Stimulated activated CD4-positive, alpha-beta T cell treated with anti-CD3 and anti-CD28 coated beads, Interleukin-12 subunit alpha, Interleukin-12 subunit beta, amount 100 ng/mL, for 24 hours (primary cell): ENCODE data around the gene MUSTN1.

Experiments
- DNase-seq, 2 experiments: peaks; one replicate each; pipeline ENCODE4 v3.0.0-alpha.2; 2020; ENCODE audit warnings: low read depth in 2 of 2

MUSTN1 gene

GRCh38 chr3:52805270-52806039 is 29.4 kb downstream of the MUSTN1 start:
- DNase-seq = no peak

GRCh38 chr3:52801839-52802238 is 33.0 kb downstream of the MUSTN1 start:
- no peak for DNase-seq

GRCh38 chr3:52800079-52800478 is 34.7 kb downstream of the MUSTN1 start:
- no peak for DNase-seq

- DNase-seq = no peak
Measured at GRCh38 chr3:52798978-52799476, 35.8 kb downstream of the MUSTN1 start.

- DNase-seq = no peak
Measured at GRCh38 chr3:52798376-52798977, 36.3 kb downstream of the MUSTN1 start.

- no peak for DNase-seq
Measured at GRCh38 chr3:52796411-52796810, 38.4 kb downstream of the MUSTN1 start.

- DNase-seq = no peak
Measured at GRCh38 chr3:52795298-52795900, 39.4 kb downstream of the MUSTN1 start.

- DNase-seq = no peak
Measured at GRCh38 chr3:52794612-52795099, 40.2 kb downstream of the MUSTN1 start, which contains the start of gene ITIH3. TSS of gene ITIH3 (plus strand) at chr3:52794796. CDS start at chr3:52794804, 8 bp downstream.

- DNase-seq = no peak
Measured at GRCh38 chr3:52793702-52794611, 40.9 kb downstream of the MUSTN1 start.

- DNase-seq = no peak
Measured at GRCh38 chr3:52792961-52793695, 41.7 kb downstream of the MUSTN1 start.

- no peak for DNase-seq
Measured at GRCh38 chr3:52792413-52792812, 42.4 kb downstream of the MUSTN1 start.

GRCh38 chr3:52791928-52792327 is 42.9 kb downstream of the MUSTN1 start:
- DNase-seq = no peak

- no peak for DNase-seq
Measured at GRCh38 chr3:52791366-52791765, 43.5 kb downstream of the MUSTN1 start.

- no peak for DNase-seq
Measured at GRCh38 chr3:52790741-52791140, 44.1 kb downstream of the MUSTN1 start.

- no peak for DNase-seq
Measured at GRCh38 chr3:52790337-52790736, 44.5 kb downstream of the MUSTN1 start.

GRCh38 chr3:52789746-52790040 is 45.1 kb downstream of the MUSTN1 start:
- no peak for DNase-seq

- DNase-seq = no peak
Measured at GRCh38 chr3:52788890-52789745, 45.7 kb downstream of the MUSTN1 start.

GRCh38 chr3:52787672-52788625 is 46.9 kb downstream of the MUSTN1 start:
- DNase-seq = no peak

- no peak for DNase-seq
Measured at GRCh38 chr3:52787246-52787645, 47.6 kb downstream of the MUSTN1 start.
